ENCODE data around the gene CD44.

Gene CD44

GRCh38 chr11:35260342-35260985 lies 121.5 kb downstream of the CD44 start:
- Histone ChIP-seq H3K27ac (ENCODE audit: low read length) (no peak overlapping the region), H2AFZ (ENCODE audit: low read depth, low read length) (no peak overlapping the region), H4K20me1 (ENCODE audit: insufficient read depth, low read length) (no peaks in the 10 kb centered on the region), H3K4me1 (ENCODE audit: low read length) (peaks cover 19% of the 10 kb centered on the region), H3K4me3 (ENCODE audit: low read length) (no peak overlapping the region), H3K27me3 (ENCODE audit: low read depth, low read length) (peaks cover 36% of the 10 kb centered on the region), H3K79me2 (ENCODE audit: low read length) (no peaks in the 10 kb centered on the region), H3K36me3 (replicated peaks; ENCODE audit: low read depth, low read length) (no peaks in the 10 kb centered on the region), H3K4me2 (ENCODE audit: low read length) (no peak overlapping the region), H3K9me3 (ENCODE audit: insufficient read depth, low read length) (no peaks in the 10 kb centered on the region), H3K9ac (ENCODE audit: low read length) (no peak overlapping the region)
- TF ChIP-seq CTCF (IDR thresholded peaks at IDR 0.05; ENCODE audit: low read depth, low read length) (no peak), EZH2phosphoT487 (IDR thresholded peaks at IDR 0.05; ENCODE audit: low read depth) (no peak)

- Histone ChIP-seq H3K4me3 (ENCODE audit: low read length) (no peak overlapping the region), H3K36me3 (replicated peaks; ENCODE audit: low read depth, low read length) (no peaks in the 10 kb centered on the region), H3K27me3 (ENCODE audit: low read depth, low read length) (peaks cover 32% of the 10 kb centered on the region), H2AFZ (ENCODE audit: low read depth, low read length) (no peak overlapping the region), H4K20me1 (ENCODE audit: insufficient read depth, low read length) (no peaks in the 10 kb centered on the region), H3K9ac (ENCODE audit: low read length) (no peak overlapping the region), H3K9me3 (ENCODE audit: insufficient read depth, low read length) (no peaks in the 10 kb centered on the region), H3K4me2 (ENCODE audit: low read length) (no peak overlapping the region), H3K4me1 (ENCODE audit: low read length) (peaks cover 26% of the 10 kb centered on the region), H3K27ac (ENCODE audit: low read length) (no peak overlapping the region), H3K79me2 (ENCODE audit: low read length) (no peaks in the 10 kb centered on the region)
- peak; percentile 49 for TF ChIP-seq CTCF (IDR thresholded peaks at IDR 0.05; ENCODE audit: low read depth, low read length)
- TF ChIP-seq EZH2phosphoT487 (IDR thresholded peaks at IDR 0.05; ENCODE audit: low read depth), result no peak
Observed at GRCh38 chr11:35261197-35261596, 122.2 kb downstream of the CD44 start.

GRCh38 chr11:35262056-35262455 lies 123.1 kb downstream of the CD44 start:
- TF ChIP-seq CTCF (IDR thresholded peaks at IDR 0.05; ENCODE audit: low read depth, low read length) (no peak), EZH2phosphoT487 (IDR thresholded peaks at IDR 0.05; ENCODE audit: low read depth) (no peak)
- Histone ChIP-seq H3K4me2 (ENCODE audit: low read length) (no peak overlapping the region), H3K27ac (ENCODE audit: low read length) (no peak overlapping the region)

GRCh38 chr11:35262735-35263134 lies 123.8 kb downstream of the CD44 start:
- Histone ChIP-seq H3K4me3 (ENCODE audit: low read length) (no peak overlapping the region), H3K9ac (ENCODE audit: low read length) (no peak overlapping the region), H3K27ac (ENCODE audit: low read length) (no peak overlapping the region), H3K36me3 (replicated peaks; ENCODE audit: low read depth, low read length) (no peaks in the 10 kb centered on the region), H4K20me1 (ENCODE audit: insufficient read depth, low read length) (no peaks in the 10 kb centered on the region), H2AFZ (ENCODE audit: low read depth, low read length) (no peak overlapping the region), H3K4me2 (ENCODE audit: low read length) (no peak overlapping the region), H3K27me3 (ENCODE audit: low read depth, low read length) (peaks cover 27% of the 10 kb centered on the region), H3K4me1 (ENCODE audit: low read length) (peaks cover 16% of the 10 kb centered on the region), H3K9me3 (ENCODE audit: insufficient read depth, low read length) (no peaks in the 10 kb centered on the region), H3K79me2 (ENCODE audit: low read length) (no peaks in the 10 kb centered on the region)
- TF ChIP-seq EZH2phosphoT487 (IDR thresholded peaks at IDR 0.05; ENCODE audit: low read depth), result no peak
- no peak for TF ChIP-seq CTCF (IDR thresholded peaks at IDR 0.05; ENCODE audit: low read depth, low read length)

More at GRCh38 chr11:35262056-35262455, 123.1 kb downstream of the CD44 start:
- Histone ChIP-seq H3K36me3 (replicated peaks; ENCODE audit: low read depth, low read length) (no peaks in the 10 kb centered on the region), H3K27me3 (ENCODE audit: low read depth, low read length) (peaks cover 27% of the 10 kb centered on the region), H3K9ac (ENCODE audit: low read length) (no peak overlapping the region), H3K4me1 (ENCODE audit: low read length) (peaks cover 23% of the 10 kb centered on the region), H2AFZ (ENCODE audit: low read depth, low read length) (no peak overlapping the region), H3K4me3 (ENCODE audit: low read length) (no peak overlapping the region), H4K20me1 (ENCODE audit: insufficient read depth, low read length) (no peaks in the 10 kb centered on the region), H3K79me2 (ENCODE audit: low read length) (no peaks in the 10 kb centered on the region), H3K9me3 (ENCODE audit: insufficient read depth, low read length) (no peaks in the 10 kb centered on the region)
